ENCODE measurements around the gene TRPM2.
A peak's percentile ranks its signal among the peaks of the same experiment; 100 is the strongest.

Gene TRPM2

GRCh38 chr21:44480200-44481053 lies 127.0 kb downstream of the TRPM2 start:
- Mint-ChIP-seq H3K4me1 (ENCODE audit: low read depth) (peaks cover 7% of the 10 kb centered on the region), H3K9me3 (no peaks in the 10 kb centered on the region), H3K27me3 (ENCODE audit: low read depth) (no peaks in the 10 kb centered on the region), H3K27ac (no peak overlapping the region), H3K4me3 (no peak overlapping the region), H3K36me3 (ENCODE audit: low read depth) (no peaks in the 10 kb centered on the region)

- Mint-ChIP-seq H3K27ac (no peak overlapping the region), H3K4me3 (no peak overlapping the region), H3K9me3 (no peaks in the 10 kb centered on the region), H3K27me3 (ENCODE audit: low read depth) (peaks cover 4% of the 10 kb centered on the region), H3K36me3 (ENCODE audit: low read depth) (no peaks in the 10 kb centered on the region), H3K4me1 (ENCODE audit: low read depth) (peaks cover 10% of the 10 kb centered on the region)
Observed at GRCh38 chr21:44482581-44483287, 129.3 kb downstream of the TRPM2 start.

- Mint-ChIP-seq H3K36me3 (ENCODE audit: low read depth) (no peaks in the 10 kb centered on the region), H3K9me3 (no peaks in the 10 kb centered on the region), H3K27me3 (ENCODE audit: low read depth) (peaks cover 4% of the 10 kb centered on the region), H3K4me1 (ENCODE audit: low read depth) (peaks cover 10% of the 10 kb centered on the region), H3K27ac (no peak overlapping the region), H3K4me3 (no peak overlapping the region)
Observed at GRCh38 chr21:44483288-44484237, 130.1 kb downstream of the TRPM2 start.

GRCh38 chr21:44484498-44485253 lies 131.3 kb downstream of the TRPM2 start:
- Mint-ChIP-seq H3K27ac (no peak overlapping the region), H3K36me3 (ENCODE audit: low read depth) (no peaks in the 10 kb centered on the region), H3K4me1 (ENCODE audit: low read depth) (peaks cover 3% of the 10 kb centered on the region), H3K9me3 (no peaks in the 10 kb centered on the region), H3K4me3 (no peak overlapping the region), H3K27me3 (ENCODE audit: low read depth) (peaks cover 4% of the 10 kb centered on the region)

- Mint-ChIP-seq H3K9me3 (no peaks in the 10 kb centered on the region), H3K36me3 (ENCODE audit: low read depth) (no peaks in the 10 kb centered on the region), H3K27me3 (ENCODE audit: low read depth) (peaks cover 4% of the 10 kb centered on the region), H3K4me3 (peak overlapping the region; percentile 17), H3K4me1 (ENCODE audit: low read depth) (peaks cover 4% of the 10 kb centered on the region), H3K27ac (no peak overlapping the region)
Observed at GRCh38 chr21:44485254-44485793, 131.9 kb downstream of the TRPM2 start.

- Mint-ChIP-seq H3K36me3 (ENCODE audit: low read depth) (no peaks in the 10 kb centered on the region), H3K9me3 (no peaks in the 10 kb centered on the region), H3K27ac (no peak overlapping the region), H3K4me1 (ENCODE audit: low read depth) (peaks cover 4% of the 10 kb centered on the region), H3K4me3 (no peak overlapping the region), H3K27me3 (ENCODE audit: low read depth) (peaks cover 4% of the 10 kb centered on the region)
Observed at GRCh38 chr21:44485796-44486195, 132.4 kb downstream of the TRPM2 start.

GRCh38 chr21:44486302-44486701 lies 132.9 kb downstream of the TRPM2 start:
- H3K27me3 Mint-ChIP-seq (ENCODE audit: low read depth), result peaks cover 4% of the 10 kb centered on the region
- H3K4me3 Mint-ChIP-seq, result no peak overlapping the region
- no peaks in the 10 kb centered on the region for H3K36me3 Mint-ChIP-seq (ENCODE audit: low read depth)
- no peaks in the 10 kb centered on the region for H3K9me3 Mint-ChIP-seq
- H3K27ac Mint-ChIP-seq, result no peak overlapping the region
- peaks cover 4% of the 10 kb centered on the region for H3K4me1 Mint-ChIP-seq (ENCODE audit: low read depth)

GRCh38 chr21:44487831-44488230 lies 134.4 kb downstream of the TRPM2 start:
- peaks cover 4% of the 10 kb centered on the region for H3K27me3 Mint-ChIP-seq (ENCODE audit: low read depth)
- peaks cover 5% of the 10 kb centered on the region for H3K36me3 Mint-ChIP-seq (ENCODE audit: low read depth)
- no peak overlapping the region for H3K4me3 Mint-ChIP-seq
- H3K9me3 Mint-ChIP-seq, result peaks cover 12% of the 10 kb centered on the region
- peaks cover 4% of the 10 kb centered on the region for H3K4me1 Mint-ChIP-seq (ENCODE audit: low read depth)
- H3K27ac Mint-ChIP-seq, result no peak overlapping the region

GRCh38 chr21:44489962-44490361 lies 136.5 kb downstream of the TRPM2 start:
- H3K9me3 Mint-ChIP-seq, result peaks cover 19% of the 10 kb centered on the region
- H3K27ac Mint-ChIP-seq, result no peak overlapping the region
- peaks cover 11% of the 10 kb centered on the region for H3K36me3 Mint-ChIP-seq (ENCODE audit: low read depth)

GRCh38 chr21:44490405-44490804 lies 137.0 kb downstream of the TRPM2 start:
- H3K9me3 Mint-ChIP-seq, result peaks cover 19% of the 10 kb centered on the region
- H3K36me3 Mint-ChIP-seq (ENCODE audit: low read depth), result peaks cover 11% of the 10 kb centered on the region
- no peak overlapping the region for H3K27ac Mint-ChIP-seq
- peaks cover 4% of the 10 kb centered on the region for H3K27me3 Mint-ChIP-seq (ENCODE audit: low read depth)
- no peak overlapping the region for H3K4me3 Mint-ChIP-seq
- peaks cover 4% of the 10 kb centered on the region for H3K4me1 Mint-ChIP-seq (ENCODE audit: low read depth)

More at GRCh38 chr21:44489962-44490361, 136.5 kb downstream of the TRPM2 start:
- no peak overlapping the region for H3K4me3 Mint-ChIP-seq
- H3K4me1 Mint-ChIP-seq (ENCODE audit: low read depth), result peaks cover 4% of the 10 kb centered on the region
- H3K27me3 Mint-ChIP-seq (ENCODE audit: low read depth), result peaks cover 4% of the 10 kb centered on the region

GRCh38 chr21:44490816-44491215 lies 137.4 kb downstream of the TRPM2 start:
- Mint-ChIP-seq H3K27ac (no peak overlapping the region), H3K9me3 (peaks cover 19% of the 10 kb centered on the region), H3K27me3 (ENCODE audit: low read depth) (peaks cover 4% of the 10 kb centered on the region), H3K4me3 (no peak overlapping the region), H3K4me1 (ENCODE audit: low read depth) (peaks cover 4% of the 10 kb centered on the region), H3K36me3 (ENCODE audit: low read depth) (peaks cover 11% of the 10 kb centered on the region)

Data from T-helper 1 cell treated with Interleukin-12 subunit alpha and Interleukin-12 subunit beta and Interleukin-4 antibody, amounts not matched to agents 30 μg/mL and 1 μg/mL, for 36 hours (primary cell).